ENCODE measurements around the gene LKAAEAR1.
"Not testable (repeated sequence)": the region's sequence is repeated elsewhere in the genome, so short reads cannot be mapped to it uniquely, and the experiment has no call there.

LKAAEAR1 gene

GRCh38 chr20:64083804-64084684 is at the start of gene LKAAEAR1:
Gene LKAAEAR1 (minus strand): TSS chr20:64084398. CDS start chr20:64084219, 179 bp downstream.
- DNase-seq (ENCODE audit: low read depth) = no peak

DNA sequence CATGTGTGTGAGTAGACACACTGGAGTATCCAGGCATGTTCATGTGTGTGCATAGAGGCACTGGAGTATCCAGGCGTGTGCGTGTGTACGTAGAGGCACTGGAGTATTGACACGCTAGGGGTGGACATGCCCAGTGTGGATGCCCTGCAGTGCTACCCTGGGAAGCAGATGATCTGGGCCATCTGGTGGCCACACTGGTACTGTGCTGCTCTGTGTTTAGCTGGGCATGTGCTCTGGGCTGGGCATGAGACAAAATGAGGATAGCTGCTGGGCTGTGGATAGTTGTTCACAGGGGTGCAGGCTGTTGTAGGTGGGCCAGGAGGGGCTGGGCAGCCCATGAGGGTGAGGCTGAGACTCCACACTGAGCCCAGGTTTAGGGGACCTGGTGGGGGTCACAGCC is 47.2 kb upstream of the LKAAEAR1 start:
- DNase-seq (ENCODE audit: low read depth) = no peak

DNA sequence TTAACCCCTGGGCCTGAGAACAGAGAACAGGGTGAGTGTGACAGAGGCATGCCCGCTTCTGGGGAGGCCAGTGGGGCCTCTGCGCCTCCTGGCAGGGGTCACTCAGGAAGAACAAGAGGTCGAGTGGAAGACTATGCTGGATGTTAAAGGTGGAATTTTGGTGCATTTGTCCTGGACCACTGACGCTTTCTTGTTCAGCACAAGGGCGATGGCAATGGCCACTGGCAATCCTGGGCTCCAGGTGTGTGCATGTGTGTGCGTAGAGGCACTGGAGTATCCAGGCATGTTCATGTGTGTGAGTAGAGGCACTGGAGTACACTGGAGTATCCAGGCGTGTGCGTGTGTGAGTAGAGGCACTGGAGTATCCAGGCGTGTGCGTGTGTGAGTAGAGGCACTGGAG is 46.7 kb upstream of the LKAAEAR1 start:
- no peak for DNase-seq (ENCODE audit: low read depth)

GRCh38 chr20:64130271-64130670 is 46.1 kb upstream of the LKAAEAR1 start:
- no peak for DNase-seq (ENCODE audit: low read depth)

GRCh38 chr20:64129146-64129782 is 45.1 kb upstream of the LKAAEAR1 start:
- DNase-seq (ENCODE audit: low read depth) = no peak

DNA sequence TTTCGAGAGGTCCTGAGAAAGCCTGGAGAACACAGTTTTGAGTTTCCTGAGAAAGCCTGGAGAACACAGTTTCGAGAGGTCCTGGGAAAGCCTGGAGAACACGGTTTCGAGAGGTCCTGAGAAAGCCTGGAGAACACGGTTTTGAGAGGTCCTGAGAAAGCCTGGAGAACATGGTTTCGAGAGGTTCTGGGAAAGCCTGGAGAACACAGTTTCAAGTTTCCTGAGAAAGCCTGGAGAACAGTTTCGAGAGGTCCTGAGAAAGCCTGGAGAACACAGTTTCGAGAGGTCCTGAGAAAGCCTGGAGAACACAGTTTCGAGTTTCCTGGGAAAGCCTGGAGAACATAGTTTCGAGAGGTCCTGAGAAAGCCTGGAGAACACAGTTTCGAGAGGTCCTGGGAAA is 39.3 kb upstream of the LKAAEAR1 start:
- not testable (repeated sequence) for DNase-seq (ENCODE audit: low read depth)

- DNase-seq (ENCODE audit: low read depth) = not testable (repeated sequence)
Measured at GRCh38 chr20:64122927-64123326, 38.7 kb upstream of the LKAAEAR1 start.

GRCh38 chr20:64121586-64121985 is 37.4 kb upstream of the LKAAEAR1 start:
- DNase-seq (ENCODE audit: low read depth) = no peak

GRCh38 chr20:64119681-64120341 is 35.6 kb upstream of the LKAAEAR1 start:
- no peak for DNase-seq (ENCODE audit: low read depth)

GRCh38 chr20:64119301-64119680 is 35.1 kb upstream of the LKAAEAR1 start:
- no peak for DNase-seq (ENCODE audit: low read depth)

- DNase-seq (ENCODE audit: low read depth) = not testable (repeated sequence)
Measured at GRCh38 chr20:64117432-64117777, 33.2 kb upstream of the LKAAEAR1 start.

GRCh38 chr20:64116541-64117431 is 32.6 kb upstream of the LKAAEAR1 start:
- no peak for DNase-seq (ENCODE audit: low read depth)

GRCh38 chr20:64116016-64116415 is 31.8 kb upstream of the LKAAEAR1 start:
- DNase-seq (ENCODE audit: low read depth) = no peak

DNA sequence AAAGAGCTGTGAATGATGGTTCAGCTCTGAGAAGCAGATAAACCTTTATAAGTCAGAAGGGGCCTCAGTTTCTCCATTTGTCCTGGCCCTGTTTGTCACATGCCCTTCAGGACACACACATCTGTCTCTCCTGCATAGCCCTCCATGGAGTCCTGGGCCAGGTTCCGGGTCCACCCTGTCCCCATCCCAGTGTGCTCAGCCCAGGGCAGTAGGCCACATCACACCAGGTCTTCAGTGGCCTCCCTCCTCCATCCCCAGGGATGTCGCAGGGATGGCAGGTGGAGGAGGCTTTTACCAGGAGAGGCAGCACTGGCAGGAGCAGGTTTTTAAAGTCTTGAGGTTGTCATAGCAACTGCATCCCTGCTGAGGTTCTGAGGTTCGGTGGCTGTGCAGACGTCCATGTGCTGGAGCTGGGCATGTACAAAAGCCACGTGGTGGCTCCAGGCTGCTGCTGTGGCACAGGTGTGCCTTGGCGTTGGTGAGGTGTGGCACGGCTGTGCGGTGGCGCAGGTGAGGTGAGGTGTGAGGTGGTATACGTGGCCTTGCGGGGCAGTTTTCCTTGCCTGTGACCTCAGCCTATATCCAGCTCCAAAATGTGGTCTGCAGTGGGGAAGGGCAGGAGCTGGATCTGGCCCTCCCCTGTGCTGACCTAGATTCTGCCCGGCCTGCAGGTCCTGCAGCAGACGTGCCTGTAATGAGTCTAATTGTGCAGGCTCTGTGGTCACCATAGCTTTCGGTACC is 31.1 kb upstream of the LKAAEAR1 start:
- no peak for DNase-seq (ENCODE audit: low read depth)

- no peak for DNase-seq (ENCODE audit: low read depth)
Measured at GRCh38 chr20:64114356-64114971, 30.3 kb upstream of the LKAAEAR1 start.

GRCh38 chr20:64113796-64114355 is 29.7 kb upstream of the LKAAEAR1 start:
- no peak for DNase-seq (ENCODE audit: low read depth)

- no peak for DNase-seq (ENCODE audit: low read depth)
Measured at GRCh38 chr20:64113444-64113775, 29.2 kb upstream of the LKAAEAR1 start.

- DNase-seq (ENCODE audit: low read depth) = no peak
Measured at GRCh38 chr20:64112691-64113443, 28.7 kb upstream of the LKAAEAR1 start.

DNA sequence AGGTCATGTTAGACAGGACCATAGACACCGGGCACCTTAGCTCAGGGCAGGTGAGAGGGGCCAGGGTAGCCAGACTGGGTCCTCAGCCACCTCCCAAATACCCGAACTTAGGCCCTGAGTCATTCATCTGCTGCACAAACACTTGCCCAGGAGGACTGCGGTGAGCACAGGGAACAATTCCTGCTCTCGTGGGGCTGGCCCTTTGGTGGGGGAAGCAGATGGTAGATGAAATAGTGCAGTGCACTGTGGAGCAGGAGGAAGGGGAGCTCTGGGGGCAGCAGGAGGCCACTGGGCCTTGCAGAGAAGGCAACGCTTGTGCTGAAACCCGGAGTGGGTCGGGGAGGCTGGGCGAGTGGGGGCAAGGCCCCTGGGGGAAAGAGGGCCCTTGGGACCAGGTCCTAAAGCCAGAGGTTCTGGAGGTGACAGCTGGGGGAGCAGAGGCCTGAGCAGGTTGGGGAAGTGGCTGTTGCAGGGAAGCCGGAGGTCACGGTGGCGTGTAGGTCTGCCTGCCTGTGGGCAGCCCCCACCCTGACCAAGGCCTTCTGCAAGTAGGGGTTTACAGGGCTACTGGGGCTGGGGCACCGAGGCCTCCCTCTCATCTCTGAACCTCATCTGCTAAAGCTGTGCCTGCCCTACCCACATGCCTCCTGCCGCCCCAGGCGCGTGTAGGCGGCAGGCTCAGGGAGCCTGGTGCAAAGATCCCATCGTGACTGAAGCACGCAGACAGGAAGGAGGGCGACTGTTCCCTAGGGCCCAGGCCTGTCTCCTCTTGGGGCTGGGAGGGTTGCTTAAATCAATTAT is 27.8 kb upstream of the LKAAEAR1 start:
- no peak for DNase-seq (ENCODE audit: low read depth)

Data from CMK (cell line).